ENCODE data around the gene CFAP20.
"Not testable (repeated sequence)": the region's sequence is repeated elsewhere in the genome, so short reads cannot be mapped to it uniquely, and the experiment has no call there.

CFAP20 gene

DNA sequence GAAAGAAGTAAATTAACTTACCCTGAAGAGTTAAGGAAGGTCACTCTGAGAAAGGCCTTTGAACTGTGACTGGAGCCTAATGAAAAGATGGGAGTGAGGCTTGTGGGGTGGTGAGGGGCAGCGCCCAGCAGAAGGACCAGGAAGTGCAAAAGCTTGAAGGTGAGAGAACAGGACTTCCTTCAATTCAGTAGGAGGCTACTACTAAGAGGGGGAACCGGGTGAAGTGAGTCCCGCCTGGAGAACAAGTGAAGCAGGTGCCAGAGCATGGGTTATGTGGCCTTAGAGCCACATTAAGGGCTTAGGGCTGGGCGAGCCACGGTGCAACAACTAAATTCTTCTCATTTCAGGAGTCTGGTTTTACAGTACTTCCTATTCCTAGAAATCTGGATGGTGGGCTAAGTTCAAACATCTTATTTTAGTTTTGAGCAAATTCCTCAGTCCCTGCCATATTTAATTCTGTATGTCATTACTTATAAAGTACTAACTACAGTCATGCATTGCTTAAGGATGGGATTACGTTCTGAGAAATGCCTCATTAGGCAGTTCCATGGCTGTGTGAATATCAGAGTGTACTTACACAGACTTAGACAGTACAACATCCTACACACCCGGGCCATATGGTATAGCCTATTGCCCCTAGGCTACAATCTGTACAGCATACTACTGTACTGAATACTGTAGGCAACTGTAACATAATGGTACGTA is 5.1 kb downstream of the CFAP20 start:
- DNase-seq = no peak

DNA sequence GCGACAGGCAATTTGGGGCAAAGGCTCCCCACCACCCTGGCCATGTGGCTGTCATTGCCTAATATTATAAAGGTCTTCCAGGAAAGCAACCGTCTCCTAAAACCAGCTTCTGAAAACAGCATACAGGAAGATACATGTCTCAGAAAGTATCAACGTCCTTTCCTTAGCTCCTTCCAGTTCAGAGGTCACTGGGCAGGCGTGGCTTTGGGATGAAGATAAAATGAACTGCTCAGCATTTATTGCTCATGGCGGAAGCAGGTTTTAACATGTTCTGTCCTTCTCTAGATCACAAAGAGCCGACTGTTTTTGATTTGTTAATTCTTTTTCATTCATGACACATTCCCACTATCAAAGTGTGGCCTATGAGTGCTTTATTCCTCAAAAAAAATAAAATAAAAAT is 8.0 kb downstream of the CFAP20 start:
- DNase-seq = no peak

DNA sequence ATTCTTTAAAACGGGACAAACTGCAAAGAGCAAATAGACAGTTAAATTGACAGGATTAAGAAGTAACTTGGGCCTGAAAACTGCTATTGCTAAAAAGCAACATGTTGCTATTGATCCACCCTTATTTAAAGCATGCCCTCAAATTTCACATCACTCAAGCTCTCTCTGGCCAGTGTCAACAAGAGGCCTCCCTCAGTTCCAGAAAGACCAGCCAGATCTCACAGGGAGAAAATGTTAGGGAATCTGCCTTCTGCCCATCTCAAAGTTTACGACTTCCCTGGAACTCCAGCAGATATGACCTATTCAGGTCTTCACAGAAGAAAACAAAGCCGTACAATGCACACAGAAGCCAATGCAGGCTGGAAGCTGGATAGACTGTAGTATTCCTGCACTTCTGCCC is 8.9 kb downstream of the CFAP20 start:
- DNase-seq = no peak

DNA sequence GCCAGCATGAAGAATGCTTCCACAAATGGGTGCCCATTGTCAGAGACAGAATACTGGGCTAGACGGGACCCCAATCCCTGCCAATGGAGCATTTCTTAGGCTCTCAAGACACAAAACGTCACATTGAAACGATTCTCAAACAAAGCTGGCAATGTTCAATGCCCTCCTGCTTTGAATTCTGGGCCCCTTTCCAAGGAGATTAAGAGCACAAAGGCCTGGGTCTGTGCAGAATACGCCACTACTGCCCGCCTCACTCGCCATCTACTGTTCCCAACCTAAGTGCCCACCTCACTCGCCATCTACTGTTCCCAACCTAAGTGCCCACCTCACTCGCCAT is 9.7 kb downstream of the CFAP20 start:
- DNase-seq = peak; percentile 1

DNA sequence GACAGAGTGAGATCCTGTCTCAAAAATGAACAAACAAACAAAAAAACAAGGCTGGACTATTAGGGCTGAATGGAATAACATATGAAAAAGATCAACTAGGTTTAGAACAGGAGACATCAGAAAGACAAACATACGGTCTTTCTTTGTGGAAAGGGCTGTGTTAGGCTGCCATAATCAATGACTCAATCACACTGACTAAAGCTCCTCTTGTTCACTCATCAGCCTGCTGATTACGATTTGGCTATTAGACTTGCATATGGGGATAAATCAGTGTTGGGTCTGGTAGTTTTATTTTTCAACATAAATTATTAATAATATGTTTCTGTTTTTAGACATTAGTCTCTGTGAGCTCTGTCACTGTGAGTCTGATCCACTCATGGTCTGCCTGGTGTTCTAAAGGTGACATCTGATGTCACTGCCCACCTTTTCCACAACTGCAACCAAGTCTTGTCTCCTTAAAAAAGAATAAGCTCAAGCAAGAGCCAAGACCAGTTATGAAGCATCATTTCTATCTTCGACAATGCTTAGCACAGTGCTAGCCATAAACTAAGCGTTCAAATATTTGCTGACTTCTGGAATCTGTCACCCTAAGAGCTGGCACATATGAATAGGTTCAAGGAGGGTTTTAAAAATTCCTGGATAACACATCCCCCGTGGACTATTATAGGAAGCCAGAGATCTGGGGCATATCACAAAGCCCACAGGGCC is 10.2 kb downstream of the CFAP20 start:
- DNase-seq = no peak

DNA sequence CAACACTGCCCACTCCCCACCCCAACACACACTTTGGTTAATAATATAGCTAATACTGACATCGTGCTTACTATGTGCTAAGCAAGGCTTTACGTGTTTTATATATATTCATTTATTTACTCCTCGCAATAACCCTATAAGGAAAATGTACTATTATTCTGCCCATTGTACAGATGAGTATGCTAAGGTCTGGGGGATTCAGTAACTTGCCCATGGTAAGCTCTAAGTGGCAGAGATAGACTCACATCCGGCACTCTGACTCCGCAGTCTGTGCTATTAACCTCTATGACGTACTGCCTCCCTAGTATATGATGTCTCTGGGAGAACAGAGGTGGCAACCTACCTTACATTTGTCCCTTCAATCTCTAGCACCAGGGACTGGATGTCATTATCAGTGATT is 12.7 kb downstream of the CFAP20 start:
- no peak for DNase-seq

DNA sequence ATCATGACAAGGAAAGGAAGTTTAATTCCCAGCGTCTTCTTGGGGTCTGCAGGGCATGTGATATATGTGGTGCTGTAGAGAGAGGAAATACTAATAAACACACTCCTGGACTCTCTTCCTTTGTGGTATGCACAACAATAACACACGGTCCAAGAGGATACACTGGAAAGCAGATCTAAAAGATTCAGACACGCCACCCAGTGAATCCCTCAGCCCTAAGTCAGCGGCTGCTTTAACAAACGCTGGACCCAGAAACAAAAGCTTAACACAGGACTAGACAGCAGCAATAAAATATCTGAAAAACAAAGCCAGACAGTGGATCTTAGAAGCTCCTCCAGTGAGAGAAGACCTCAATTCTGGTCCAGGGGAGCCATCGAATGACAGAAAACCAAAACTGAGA is 13.1 kb downstream of the CFAP20 start:
- DNase-seq = no peak

DNA sequence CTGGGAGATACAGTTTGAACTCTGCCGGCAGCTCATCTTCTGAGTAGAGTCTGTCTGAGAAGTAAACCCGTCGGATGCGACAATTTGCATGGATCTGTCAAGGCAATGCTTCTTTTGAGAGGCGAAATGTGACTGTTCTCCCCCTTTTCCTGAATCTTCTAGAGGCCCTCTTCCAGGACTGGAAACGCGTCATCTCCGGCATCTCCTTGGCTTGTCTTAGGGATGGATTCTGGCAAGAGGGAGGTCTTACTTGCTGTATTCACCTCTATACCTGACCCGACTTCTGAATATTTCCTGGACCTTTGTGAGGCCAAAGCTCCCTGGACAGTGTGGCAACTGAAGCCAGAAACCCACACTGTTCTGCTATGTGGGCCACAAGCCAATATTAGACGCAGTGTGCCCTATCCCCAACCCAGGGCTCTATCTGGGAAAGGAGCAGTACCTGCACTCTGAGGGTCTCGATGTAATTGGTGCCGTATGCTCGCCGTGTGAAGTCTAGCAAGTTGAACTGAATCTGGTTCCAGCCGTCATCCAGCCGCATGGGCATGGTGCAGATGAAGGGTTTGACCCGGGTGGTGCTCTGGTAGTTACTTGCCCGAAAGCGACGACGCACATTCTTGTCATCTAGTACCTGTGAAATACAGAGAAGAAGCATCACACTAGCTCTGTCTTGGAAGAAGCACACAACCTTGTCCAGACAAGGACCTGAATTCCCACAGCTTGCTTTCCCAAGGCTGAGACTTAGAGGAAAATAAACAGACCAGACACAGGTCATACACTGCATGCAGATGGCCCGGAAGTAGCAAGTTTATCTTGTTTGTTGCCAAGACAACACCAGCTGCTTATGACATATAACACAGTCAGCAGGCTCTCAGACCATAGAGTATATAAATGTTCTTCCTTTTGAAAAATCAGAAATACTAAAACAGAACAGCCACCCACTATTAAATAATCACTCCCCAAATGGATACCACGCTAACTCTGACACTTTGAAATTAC is 14.1 kb downstream of the CFAP20 start:
- no peak for DNase-seq

DNA sequence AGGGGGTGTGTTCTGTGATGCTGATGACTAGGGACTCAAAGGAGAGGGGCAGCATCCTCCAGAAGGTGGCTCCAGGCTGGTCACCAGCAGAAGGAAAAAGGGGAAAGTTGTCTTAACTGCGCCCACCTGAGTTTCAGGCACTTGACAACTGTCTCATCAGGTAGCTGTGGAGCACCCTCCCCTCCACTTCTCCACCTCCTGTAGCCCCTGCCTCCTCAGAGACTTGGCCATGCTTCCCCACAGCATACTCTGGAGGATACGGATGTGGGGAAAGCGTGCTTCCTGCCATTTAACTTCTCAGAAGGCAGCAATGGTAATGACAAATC is 17.9 kb downstream of the CFAP20 start:
- DNase-seq = no peak

DNA sequence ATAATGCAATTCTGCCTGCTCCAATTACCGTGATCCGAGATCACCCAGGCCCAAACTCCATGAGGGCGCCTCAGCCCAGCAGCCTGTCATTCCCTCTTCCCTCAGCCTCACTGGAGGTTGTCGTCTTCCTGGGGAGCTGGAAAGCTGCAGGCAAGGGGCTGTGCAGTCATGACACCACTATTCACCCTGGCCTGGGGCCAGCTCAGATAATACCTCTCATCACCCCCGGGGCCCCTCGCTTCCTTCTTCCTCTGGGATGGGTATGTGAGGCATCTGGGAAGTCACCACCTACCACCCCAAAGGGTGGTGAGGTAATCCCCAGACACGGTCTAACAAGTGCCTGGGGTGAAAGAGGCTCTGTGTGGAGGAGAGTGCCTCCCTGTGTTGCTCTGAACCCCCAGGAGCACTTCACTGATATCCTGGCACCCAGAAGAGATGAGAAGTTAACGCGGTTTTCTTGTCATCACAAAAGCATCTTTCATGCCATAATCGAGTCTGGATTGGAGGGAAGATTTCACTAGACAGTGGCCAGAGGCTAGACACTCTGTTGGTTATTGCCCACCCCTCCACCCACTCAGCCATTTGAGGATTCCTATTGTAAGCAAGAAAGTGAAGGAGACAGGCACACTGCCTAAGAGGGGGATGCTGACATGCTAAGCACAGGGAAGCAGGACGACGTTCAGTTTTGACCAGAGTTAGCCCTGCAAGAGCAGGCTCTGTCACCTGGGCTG is 18.4 kb downstream of the CFAP20 start:
- no peak for DNase-seq

DNA sequence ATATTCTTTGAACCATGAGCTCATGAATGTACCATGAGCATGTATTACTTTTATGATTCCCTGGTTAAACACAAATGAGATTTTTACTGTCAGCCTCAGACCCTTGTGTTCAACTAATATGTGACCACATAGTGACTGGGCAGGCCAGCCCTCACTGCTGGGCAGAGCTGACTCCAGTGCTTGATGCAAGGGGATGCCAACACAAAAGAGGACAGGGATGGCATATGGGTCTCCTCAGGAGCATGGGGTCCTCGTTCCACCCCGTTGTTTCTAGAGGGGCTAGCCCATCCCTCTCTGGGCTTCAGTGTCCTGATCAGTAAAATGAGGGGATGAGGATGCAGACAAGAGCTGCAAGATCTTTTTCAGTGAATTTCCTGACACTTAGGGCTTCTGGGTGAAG is 19.3 kb downstream of the CFAP20 start:
- no peak for DNase-seq

DNA sequence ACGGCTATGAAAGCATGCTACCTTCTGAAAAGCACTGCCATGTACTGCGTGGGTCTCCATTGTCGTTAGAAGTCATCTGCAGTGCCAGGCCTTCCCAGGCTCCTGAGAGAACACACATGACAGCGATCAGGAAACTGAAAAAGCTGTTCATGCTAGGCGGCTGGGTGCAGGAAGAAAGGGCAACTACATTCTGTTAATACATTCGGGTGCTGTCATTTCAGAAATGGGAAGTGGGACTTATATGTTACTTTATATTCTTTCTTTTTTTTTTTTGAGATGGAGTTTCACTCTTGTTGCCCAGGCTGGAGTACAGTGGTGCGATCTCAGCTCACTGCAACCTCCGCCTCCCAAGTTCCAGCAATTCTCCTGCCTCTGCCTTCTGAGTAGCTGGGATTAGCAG is 19.9 kb downstream of the CFAP20 start:
- no peak for DNase-seq

DNA sequence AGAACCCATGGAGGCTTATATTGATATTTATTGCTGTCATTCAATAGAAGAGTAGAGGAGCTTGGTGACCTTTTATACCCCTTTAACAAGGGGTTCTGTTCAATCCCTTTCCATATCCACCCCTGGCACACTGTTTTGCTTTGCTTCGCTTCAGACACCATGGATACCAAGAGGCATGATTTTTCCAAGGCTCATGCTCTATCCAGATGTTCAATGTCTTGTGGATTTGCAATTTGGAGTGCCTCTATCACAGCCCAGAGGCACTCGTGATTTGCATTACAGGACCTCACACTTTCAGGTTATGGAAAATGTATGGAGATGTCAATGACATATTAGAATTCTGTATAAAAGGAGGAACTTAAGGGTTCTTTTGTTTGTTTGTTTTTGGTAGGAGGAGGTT is 21.5 kb downstream of the CFAP20 start:
- DNase-seq = no peak

DNA sequence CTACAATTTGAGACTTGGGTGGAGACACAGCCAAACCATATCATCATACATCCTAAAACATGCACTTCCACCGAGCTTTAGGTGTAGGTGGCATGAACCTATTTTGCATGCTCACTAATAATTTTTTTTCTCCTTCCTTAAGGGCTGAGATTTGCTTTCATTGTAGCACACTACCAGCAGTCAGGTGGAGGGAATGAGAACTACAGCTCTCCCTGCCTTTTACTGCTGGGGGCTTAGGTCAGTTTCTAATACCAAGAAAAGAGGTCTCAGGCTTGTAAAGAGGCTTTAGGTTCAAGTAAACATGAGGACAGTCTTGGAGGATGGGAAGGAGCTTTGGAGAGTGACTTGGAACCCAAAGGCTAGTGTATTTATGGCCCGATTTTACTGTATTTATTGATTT is 22.0 kb downstream of the CFAP20 start:
- DNase-seq = no peak

DNA sequence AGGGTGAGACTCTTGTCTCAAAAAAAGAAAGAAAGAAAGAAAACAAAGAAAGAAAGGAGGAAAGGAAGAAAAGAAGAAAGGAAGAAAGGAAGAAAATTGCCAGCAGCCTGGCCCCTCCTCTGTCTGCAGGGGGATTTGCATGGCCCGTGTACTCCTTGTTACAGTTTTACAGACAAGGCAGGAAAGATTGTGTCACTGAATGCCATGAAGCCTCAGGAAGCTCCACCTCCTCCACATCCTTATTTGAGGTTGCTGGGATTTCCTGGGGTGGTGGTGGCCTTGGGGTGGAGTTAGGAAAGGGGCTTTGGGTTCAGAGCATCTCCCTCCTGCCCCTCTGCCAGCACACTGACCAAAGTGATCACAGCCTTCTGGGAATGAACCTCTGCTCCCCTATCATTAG is 23.6 kb downstream of the CFAP20 start:
- DNase-seq = no peak

DNA sequence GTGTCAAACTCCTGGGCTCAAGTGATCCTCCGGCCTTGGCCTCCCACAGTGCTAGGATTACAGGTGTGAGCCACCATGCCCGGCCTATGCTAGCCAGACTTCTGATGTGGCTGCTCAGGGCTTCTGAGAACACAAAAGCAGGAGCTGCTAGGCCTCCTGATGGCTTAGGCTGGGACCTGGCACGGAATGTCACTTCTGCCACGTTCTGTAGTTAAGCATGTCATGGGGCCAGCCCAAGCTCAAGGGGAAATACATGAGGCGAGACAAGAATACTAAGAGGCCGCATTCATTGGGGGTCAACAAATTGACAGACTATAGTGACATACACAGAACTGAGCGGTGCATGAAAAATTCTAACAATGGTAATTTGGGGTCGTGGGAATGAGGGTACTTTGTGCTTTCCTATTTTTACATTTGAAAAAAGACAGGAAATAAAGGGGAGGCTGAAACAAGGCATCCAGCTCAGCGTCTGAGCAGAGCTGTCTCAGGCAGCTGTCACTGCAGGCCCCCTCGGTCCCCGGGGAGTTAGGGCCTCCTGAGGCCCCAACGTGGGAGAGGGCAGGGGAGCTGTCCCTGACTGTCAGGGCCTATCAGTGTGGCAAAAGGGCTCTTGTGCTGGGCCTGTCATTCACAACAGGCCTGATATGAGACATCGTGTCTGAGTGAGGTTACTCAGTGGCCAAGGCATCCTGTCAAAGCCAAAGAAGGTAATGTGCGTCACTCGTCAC is 26.4 kb downstream of the CFAP20 start:
- DNase-seq = no peak

DNA sequence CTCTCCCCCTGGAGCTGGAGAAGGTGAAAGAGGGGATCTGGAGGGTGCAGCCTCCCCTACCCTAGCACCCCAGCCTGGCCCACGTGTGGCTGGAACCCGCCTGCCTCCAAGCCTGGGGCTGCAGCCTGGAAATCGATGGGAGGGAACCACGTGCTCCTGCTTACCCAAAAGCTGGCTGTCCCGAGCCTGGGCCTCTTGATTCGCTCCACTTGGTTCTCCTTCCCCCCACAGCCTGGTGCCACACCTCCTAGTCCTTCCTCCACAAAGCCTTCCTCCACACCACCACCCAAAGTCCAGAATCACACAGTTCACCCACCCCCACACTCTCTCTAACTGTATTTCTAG is 29.3 kb downstream of the CFAP20 start:
- no peak for DNase-seq

DNA sequence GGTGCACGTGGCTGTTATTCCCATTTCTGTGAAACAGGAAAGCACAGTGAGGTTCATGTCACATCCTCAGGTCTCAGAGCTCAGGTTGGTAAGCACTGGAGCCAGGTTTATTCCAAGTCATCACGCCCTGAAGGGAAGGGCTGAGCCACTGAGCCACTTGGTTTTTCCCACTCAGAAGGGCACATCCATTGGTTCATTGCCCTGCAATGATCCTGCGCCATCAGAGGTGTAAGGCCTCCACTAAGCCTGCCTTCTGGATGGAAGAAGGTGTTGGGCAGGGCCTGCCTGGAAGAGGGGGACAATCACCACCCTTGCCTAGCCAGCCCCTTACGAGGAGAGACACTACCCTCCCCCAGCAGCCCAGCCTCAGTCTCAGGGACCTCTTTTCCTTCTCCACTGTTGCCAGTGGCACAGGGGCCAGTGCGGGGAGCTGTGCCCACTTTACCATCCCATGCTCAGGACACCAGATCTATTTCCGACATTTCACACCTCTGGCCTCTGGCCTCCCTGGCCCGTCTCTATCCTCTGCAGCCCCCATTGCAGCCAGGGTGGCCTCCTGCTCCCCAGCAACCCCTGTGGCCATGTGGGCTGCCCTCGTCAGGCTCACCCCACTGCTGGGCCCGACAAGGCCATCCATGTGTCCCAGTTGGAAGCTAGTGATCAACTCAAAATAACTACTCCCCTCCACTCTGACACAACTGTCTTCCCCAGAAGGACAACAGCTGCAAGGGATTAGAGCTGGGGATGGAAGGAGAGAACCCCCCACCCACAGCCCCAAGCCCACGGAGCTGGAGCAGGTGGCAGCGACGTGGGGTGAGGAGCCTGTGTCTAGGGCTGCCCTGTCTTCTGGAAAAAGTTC is 29.9 kb downstream of the CFAP20 start:
- DNase-seq = no peak

DNA sequence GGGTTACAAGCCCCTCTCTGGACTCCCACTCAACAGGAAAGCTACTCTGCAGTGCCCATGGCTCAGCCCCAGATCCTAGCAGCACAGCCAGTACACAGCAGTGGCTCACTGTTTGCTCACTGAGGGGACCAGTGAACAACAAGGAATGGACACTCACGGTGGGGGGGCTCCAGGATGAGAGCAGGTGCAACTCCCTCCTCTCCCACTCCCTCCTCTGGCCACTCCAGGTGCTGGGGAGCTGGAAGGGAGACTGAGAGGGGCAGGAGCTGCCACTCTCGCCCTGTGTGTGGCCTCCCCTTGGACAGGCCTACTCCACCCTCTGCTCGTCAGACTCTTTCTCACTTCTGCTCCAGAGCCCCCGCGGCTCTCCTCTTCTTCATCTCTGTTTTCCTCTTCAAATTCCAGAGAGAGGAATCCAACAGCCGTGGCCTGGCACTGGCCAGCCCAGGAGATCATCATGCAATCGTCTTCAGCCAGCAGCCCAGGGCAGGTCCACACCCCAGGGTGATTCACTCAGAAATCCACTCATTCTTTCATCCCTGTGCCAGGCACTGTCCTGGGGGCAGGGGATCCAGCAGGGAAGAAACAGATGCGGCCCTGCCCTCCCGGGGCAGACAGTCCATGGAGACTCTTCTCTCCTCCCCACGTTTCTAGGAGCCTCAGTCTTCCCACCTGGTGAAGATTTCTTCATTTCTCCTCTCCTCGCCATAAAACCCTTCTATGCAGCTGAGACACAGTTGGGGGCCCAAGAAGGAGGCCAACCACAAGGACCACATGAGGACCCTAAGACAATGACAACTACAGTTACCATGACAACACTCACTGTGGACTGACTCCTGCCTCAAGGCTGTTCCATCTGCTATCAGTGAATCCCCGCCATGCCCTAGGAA is 30.7 kb downstream of the CFAP20 start:
- no peak for DNase-seq

DNA sequence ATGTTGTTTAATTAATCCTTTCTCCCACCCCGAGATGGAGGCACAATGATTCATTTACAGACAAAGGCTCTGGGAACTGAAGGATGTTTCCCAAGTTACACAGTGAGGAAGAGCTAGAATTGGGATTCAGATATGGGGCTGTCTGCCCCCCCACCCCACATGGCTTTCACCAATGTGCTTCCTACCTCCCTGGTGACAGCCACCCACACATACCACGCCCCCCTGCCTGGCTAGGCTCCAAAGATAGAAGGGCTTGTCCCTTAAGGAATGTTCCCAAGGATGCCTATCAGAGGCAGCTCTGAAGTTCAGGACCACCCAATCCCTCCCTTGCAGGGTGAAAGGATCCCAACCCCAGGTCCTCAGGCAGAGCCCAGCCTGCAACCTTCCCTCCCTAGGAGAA is 32.9 kb downstream of the CFAP20 start:
- DNase-seq = no peak

DNA sequence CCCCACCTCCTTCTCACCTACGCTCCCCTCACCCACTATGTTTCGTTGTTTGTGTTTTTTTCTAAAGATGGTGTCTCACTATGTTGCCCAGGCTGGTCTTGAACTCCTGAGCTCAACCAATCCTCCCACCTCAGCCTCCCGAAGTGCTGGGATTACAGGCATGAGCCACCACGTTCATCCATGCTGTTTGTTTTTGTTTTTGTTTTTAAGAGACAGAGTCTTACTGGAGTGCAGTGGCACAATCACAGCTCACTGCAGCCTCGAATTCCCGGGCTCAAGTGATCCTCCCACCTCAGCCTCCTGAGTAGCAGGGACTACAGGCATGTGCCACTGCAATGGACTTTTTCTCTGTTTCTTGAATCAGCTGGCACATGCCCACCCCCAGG is 33.6 kb downstream of the CFAP20 start:
- not testable (repeated sequence) for DNase-seq
